Psoas muscle (tissue), 8 donors: ENCODE measurements around the gene MUCL3. TPM values are rescaled to one million over a fixed set of nuclear protein-coding genes. Genes with fewer than 3 reads are reported as not detected.

Source experiments
- ATAC-seq, 4 donors: fragments of 200-7000 bp; cut with Tn5 transposase; one replicate each; pipeline ENCODE4 v1.9.1; 2020; ENCODE audit warnings: moderate library complexity in 3 of 4, mild to moderate bottlenecking in 2 of 4
- DNase-seq, 2 donors: peaks; one replicate each; pipeline ENCODE4 v3.0.0-alpha.2; 2020
- H3K27ac ChIP-seq: fragments of 200-600 bp; one replicate; pipeline ENCODE4 v1.8.0; 2022
- H3K27me3 ChIP-seq, 3 donors: fragments of 200-600 bp in 1 of 3; one replicate each; pipeline versions ENCODE4 v1.6.1 to v1.8.0; 2013 to 2022; ENCODE audit warnings: low read length in 2 of 3, mild to moderate bottlenecking in 2 of 3, moderate library complexity in 1 of 3; ENCODE audit not compliant: insufficient read depth in 3 of 3
- H3K36me3 ChIP-seq, 2 donors: fragments of 200-600 bp in 1 of 2; one replicate each; pipeline versions ENCODE4 v1.6.1 to v1.8.0; 2013 to 2022; ENCODE audit warnings: low read depth in 1 of 2, mild to moderate bottlenecking in 1 of 2, moderate library complexity in 1 of 2; ENCODE audit not compliant: insufficient read depth in 1 of 2
- H3K4me1 ChIP-seq: fragments of 200-600 bp; one replicate; pipeline ENCODE4 v1.8.0; 2022
- H3K4me3 ChIP-seq: fragments of 200-600 bp; one replicate; pipeline ENCODE4 v1.8.0; 2022; ENCODE audit warnings: mild to moderate bottlenecking
- H3K9me3 ChIP-seq: fragments of 200-600 bp; one replicate; pipeline ENCODE4 v1.8.0; 2022
- WGBS, 3 donors: extraction: QIAGEN DNeasy Blood & Tissue Kit; methylation state at CpG; one replicate each; pipeline versions ENCODE4 v1.1.6 to v1.1.7; 2013; 5-methylcytosine and 5-hydroxymethylcytosine counted together
- intact Hi-C, 2 donors: fragments of 100-400 bp; cut with DNase I; formaldehyde crosslinking; loops; one replicate each; pipeline versions ENCODE4 v1.11.0 to v1.14.2; 2022
- polyA plus RNA-seq, 3 donors: library from polyadenylated mRNA; stranded (reverse); fragments of 200-250 nt; gene quantifications; one replicate each; pipeline ENCODE4 v1.2.3, GENCODE V29; 2013
- total RNA-seq, 4 donors: library from RNA; stranded (reverse); fragmentation: NEBNext Ultra II Directional in 2 of 4; extraction: Animal tissue kit (Norgen Biotek cat#: 25700) in 2 of 4; gene quantifications; one replicate each; pipeline versions ENCODE4 v1.2.1 to v1.2.4, GENCODE V29; 2021 to 2023
- TF ChIP-seq, protein P1 (sequence below): fragments of 200-600 bp; IDR thresholded peaks from one replicate; pipeline ENCODE4 v1.8.0; 2022; ENCODE audit warnings: antibody characterized with exemption
- donor health status: healthy with polysubstance abuse.
- donor health status: DM: no; HTN: no; CAD: no; lungs with moderate emphysema.
- donor health status: Bipolar disorder and iron deficiency.
- donor health status: healthy.
- donor health status: DM: yes; HTN: yes; CAD: no.
- donor health status: DM: no; HTN: no; CAD: no.
- donor health status: DM: no; HTN: no; CAD: no.
- donor health status: DM: yes; HTN: yes; CAD: no.

MUCL3 gene
- total and polyA plus RNA-seq, 7 donors = not detected

DNA sequence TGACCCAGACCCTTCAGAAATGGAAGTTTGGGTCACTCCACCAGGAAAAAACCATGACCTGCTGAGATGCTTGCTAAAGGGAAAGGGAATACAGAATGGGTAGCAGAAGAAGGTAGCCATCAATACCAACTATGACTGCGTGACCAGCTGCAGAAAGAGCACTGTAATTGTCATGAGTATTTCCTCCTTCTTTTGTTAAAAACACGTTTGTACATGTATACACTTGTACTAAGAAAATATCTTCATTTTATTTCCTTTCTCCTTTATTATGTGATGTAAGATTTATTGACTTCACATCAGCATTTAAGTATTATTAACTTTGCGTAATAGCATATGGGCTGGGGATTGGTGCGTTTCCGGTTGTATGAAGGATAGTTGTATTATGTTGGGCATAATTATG is 30.2 kb downstream of the MUCL3 start:
- peaks cover 0 to 1% (median 0%) of the 10 kb centered on the region in 3 donors for H3K27me3 ChIP-seq
- DNase-seq (no peak), ATAC-seq (no peak)
- intact Hi-C loops = no loop called here
- H3K4me3 ChIP-seq = no peak overlapping the region
- no peak overlapping the region for H3K27ac ChIP-seq
- H3K36me3 ChIP-seq = no peaks in the 10 kb centered on the region
- H3K4me1 ChIP-seq = no peaks in the 10 kb centered on the region
- TF ChIP-seq, protein P1, sequence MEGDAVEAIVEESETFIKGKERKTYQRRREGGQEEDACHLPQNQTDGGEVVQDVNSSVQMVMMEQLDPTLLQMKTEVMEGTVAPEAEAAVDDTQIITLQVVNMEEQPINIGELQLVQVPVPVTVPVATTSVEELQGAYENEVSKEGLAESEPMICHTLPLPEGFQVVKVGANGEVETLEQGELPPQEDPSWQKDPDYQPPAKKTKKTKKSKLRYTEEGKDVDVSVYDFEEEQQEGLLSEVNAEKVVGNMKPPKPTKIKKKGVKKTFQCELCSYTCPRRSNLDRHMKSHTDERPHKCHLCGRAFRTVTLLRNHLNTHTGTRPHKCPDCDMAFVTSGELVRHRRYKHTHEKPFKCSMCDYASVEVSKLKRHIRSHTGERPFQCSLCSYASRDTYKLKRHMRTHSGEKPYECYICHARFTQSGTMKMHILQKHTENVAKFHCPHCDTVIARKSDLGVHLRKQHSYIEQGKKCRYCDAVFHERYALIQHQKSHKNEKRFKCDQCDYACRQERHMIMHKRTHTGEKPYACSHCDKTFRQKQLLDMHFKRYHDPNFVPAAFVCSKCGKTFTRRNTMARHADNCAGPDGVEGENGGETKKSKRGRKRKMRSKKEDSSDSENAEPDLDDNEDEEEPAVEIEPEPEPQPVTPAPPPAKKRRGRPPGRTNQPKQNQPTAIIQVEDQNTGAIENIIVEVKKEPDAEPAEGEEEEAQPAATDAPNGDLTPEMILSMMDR = no peak
- no peaks in the 10 kb centered on the region for H3K9me3 ChIP-seq
- WGBS, 3 donors = 81 to 87% (median 86%) methylated on average over 5 of the region's 5 CpGs

DNA sequence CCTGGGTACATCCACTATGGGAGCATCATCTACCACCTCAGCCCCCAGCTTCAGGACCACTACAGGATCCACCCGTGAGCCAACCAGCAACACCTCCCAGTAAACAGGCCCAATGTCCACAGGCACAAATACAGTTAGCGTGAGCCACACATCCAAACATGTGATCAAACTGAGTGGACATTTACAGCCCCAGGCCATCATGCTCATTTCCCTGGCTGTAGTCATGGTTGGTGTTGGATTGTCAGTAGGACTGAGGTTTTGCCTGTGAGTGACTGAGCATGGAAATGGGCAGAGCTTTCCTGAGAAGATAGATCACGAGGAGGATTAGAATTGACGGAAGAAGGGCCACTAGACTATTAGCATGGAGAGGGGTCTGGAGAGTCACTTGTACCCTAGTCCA is 32.0 kb downstream of the MUCL3 start:
- no peak overlapping the region for H3K27ac ChIP-seq
- H3K4me1 ChIP-seq = no peaks in the 10 kb centered on the region
- ATAC-seq = no peak
- intact Hi-C loops = no loop called here
- WGBS, 3 donors = 89 to 94% (median 94%) methylated on average over 4 of the region's 4 CpGs
- TF ChIP-seq, protein P1 = no peak
- no peak for DNase-seq
- H3K9me3 ChIP-seq = no peaks in the 10 kb centered on the region
- no peaks in the 10 kb centered on the region for H3K27me3 ChIP-seq
- no peak overlapping the region for H3K4me3 ChIP-seq
- no peaks in the 10 kb centered on the region for H3K36me3 ChIP-seq

DNA sequence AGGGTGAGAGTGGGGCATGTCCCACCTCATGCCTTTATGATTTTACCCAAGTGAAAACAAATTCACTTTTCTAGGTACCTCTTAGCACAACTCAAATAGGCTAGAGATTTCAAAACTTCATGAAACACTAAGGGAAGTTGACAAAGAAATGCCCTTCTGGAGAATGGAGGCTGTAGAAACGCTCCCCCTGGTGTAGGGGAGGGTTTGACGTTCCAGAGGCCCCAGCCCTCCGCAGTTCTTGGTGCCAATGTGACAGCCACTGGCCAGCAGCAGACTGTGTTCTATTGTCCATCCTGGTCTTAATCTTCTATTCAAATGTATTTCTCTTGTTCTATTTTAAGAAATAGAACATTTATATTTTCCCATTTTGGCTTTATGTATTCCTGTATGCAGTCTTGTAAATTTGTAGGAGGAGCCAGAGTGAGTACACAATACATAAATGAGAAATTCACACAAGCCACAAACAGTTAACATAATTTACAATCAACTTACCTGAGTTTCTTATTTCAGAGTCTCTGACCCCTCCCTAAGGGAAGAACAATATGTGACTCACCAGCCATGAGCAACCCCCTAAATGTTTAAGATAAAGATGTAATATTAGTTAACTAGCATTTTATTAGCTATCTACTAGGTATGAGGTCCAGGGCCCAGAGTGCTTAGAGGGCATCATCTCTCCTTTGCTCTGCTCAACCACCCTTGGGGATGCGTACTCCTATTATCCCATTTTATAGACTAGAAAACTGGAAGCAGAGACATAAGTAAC is 33.9 kb downstream of the MUCL3 start:
- Histone ChIP-seq H3K36me3 (no peaks in the 10 kb centered on the region), H3K9me3 (no peaks in the 10 kb centered on the region), H3K4me1 (no peaks in the 10 kb centered on the region), H3K27ac (no peak overlapping the region), H3K4me3 (no peak overlapping the region), H3K27me3 (peaks cover 0 to 4% (median 0%) of the 10 kb centered on the region in 3 donors)
- TF ChIP-seq, protein P1 = no peak
- DNase-seq (no peak), ATAC-seq (no peak)
- WGBS, 3 donors = 69 to 77% (median 73%) methylated on average over 4 of the region's 4 CpGs
- intact Hi-C loops = no loop called here

DNA sequence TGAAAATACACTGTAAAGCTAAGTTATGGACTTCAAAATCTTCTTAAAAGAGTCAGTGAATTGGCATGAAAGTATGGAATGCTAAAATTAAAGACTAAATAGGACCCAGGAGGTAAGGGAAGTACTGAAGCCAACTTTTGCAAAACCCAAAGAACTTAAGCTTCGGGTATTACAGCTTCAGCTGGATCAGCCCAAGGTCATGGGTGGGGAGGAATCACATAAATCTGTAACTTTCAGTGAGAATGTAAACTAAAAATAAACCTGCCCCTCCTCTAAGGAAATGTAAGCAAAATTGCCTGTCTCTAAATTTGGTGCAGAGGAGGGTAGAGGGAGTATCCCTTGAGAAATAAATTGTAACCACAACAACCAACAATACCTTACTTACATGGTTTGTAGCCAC is 38.4 kb downstream of the MUCL3 start:
- WGBS, 3 donors = 13 to 26% (median 18%) methylated on average over 1 of the region's 1 CpG
- TF ChIP-seq, protein P1 = no peak
- no peak for ATAC-seq
- H3K36me3 ChIP-seq = no peaks in the 10 kb centered on the region
- DNase-seq = no peak
- peaks cover 0 to 16% (median 0%) of the 10 kb centered on the region in 3 donors for H3K27me3 ChIP-seq
- H3K27ac ChIP-seq = no peak overlapping the region
- H3K4me1 ChIP-seq = peaks cover 7% of the 10 kb centered on the region
- intact Hi-C loops = no loop called here
- no peaks in the 10 kb centered on the region for H3K9me3 ChIP-seq
- H3K4me3 ChIP-seq = no peak overlapping the region

DNA sequence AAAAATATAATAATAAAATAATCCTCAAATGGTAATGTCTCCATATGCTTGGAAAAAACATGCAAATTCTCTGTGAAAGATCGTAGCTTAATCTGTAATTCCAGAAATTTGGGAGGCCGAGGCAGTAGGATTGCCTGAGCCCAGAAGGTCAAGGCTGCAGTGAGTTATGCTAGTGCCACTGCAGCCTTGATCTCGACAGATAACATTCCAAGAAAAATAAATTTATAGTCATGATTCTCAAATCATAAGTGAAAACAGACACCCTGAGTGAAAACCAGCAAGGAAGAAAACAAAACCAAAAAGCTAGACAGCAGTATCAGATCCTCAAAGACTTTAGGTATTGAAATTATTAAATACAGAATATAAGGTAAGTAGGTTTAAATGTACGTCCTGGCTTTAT is 38.9 kb downstream of the MUCL3 start:
- H3K9me3 ChIP-seq = no peaks in the 10 kb centered on the region
- 42 to 54% (median 48%) methylated on average over 4 of the region's 4 CpGs for WGBS, 3 donors
- DNase-seq (no peak), ATAC-seq (no peak)
- H3K4me3 ChIP-seq = no peak overlapping the region
- TF ChIP-seq, protein P1 = no peak
- no peaks in the 10 kb centered on the region for H3K36me3 ChIP-seq
- peaks cover 0 to 16% (median 0%) of the 10 kb centered on the region in 3 donors for H3K27me3 ChIP-seq
- H3K4me1 ChIP-seq = peaks cover 7% of the 10 kb centered on the region
- intact Hi-C loops = no loop called here
- no peak overlapping the region for H3K27ac ChIP-seq
